ENCODE measurements around the gene ASB6. TPM values are rescaled to one million over a fixed set of nuclear protein-coding genes. Genes with fewer than 3 reads are reported as not detected.

ASB6 gene
- total RNA-seq, 1 donor from 2014 or later = 16.7 TPM

GRCh38 chr9:129640871-129641749 is 841 bp downstream of the ASB6 start:
- Histone ChIP-seq H3K4me3 (peak overlapping the region; percentile 98), H3K4me1 (peaks cover 19% of the 10 kb centered on the region), H3K9me3 (no peaks in the 10 kb centered on the region), H3K27me3 (no peaks in the 10 kb centered on the region), H3K27ac (peak overlapping the region; percentile 85), H3K36me3 (peaks cover 35% of the 10 kb centered on the region)
- intact Hi-C loops (cut with DNase I) = loop anchor here (10.0 kb wide), 1 partner anchor 94 kb away; no protein-coding TSS in a partner anchor
- DNase-seq (no peak), ATAC-seq (no peak)
- no peak for TF ChIP-seq CTCF (IDR thresholded peaks at IDR 0.05)

- no peak for TF ChIP-seq CTCF (IDR thresholded peaks at IDR 0.05)
- intact Hi-C loops (cut with DNase I) = loop anchor here (10.0 kb wide), 1 partner anchor 95 kb away; no protein-coding TSS in a partner anchor
- H3K36me3 ChIP-seq = peaks cover 44% of the 10 kb centered on the region
- no peaks in the 10 kb centered on the region for H3K27me3 ChIP-seq
- no peak overlapping the region for H3K27ac ChIP-seq
- ATAC-seq (no peak), DNase-seq (no peak)
- no peaks in the 10 kb centered on the region for H3K9me3 ChIP-seq
- H3K4me1 ChIP-seq = peaks cover 19% of the 10 kb centered on the region
- H3K4me3 ChIP-seq = peak overlapping the region; percentile 98
Observed at GRCh38 chr9:129640086-129640870, 1.7 kb downstream of the ASB6 start.

GRCh38 chr9:129639756-129640085 is 2.2 kb downstream of the ASB6 start:
- TF ChIP-seq CTCF (IDR thresholded peaks at IDR 0.05) = no peak
- no peak overlapping the region for H3K4me3 ChIP-seq
- H3K27me3 ChIP-seq = no peaks in the 10 kb centered on the region
- H3K9me3 ChIP-seq = no peaks in the 10 kb centered on the region
- H3K4me1 ChIP-seq = peaks cover 19% of the 10 kb centered on the region
- no peak for ATAC-seq
- no peak overlapping the region for H3K27ac ChIP-seq
- H3K36me3 ChIP-seq = peaks cover 49% of the 10 kb centered on the region
- no peak for DNase-seq
- intact Hi-C loops (cut with DNase I) = loop anchor here (10.0 kb wide), 1 partner anchor 95 kb away; no protein-coding TSS in a partner anchor

- Histone ChIP-seq H3K4me3 (no peak overlapping the region), H3K27ac (no peak overlapping the region), H3K4me1 (peaks cover 19% of the 10 kb centered on the region), H3K27me3 (no peaks in the 10 kb centered on the region), H3K9me3 (no peaks in the 10 kb centered on the region), H3K36me3 (peaks cover 55% of the 10 kb centered on the region)
- ATAC-seq = no peak
- no peak for TF ChIP-seq CTCF (IDR thresholded peaks at IDR 0.05)
- intact Hi-C loops (cut with DNase I) = no loop called here
- no peak for DNase-seq
Observed at GRCh38 chr9:129639034-129639630, 2.8 kb downstream of the ASB6 start.

- no peak overlapping the region for H3K4me3 ChIP-seq
- no peak overlapping the region for H3K27ac ChIP-seq
- ATAC-seq = no peak
- DNase-seq = no peak
- H3K27me3 ChIP-seq = no peaks in the 10 kb centered on the region
- H3K4me1 ChIP-seq = peaks cover 19% of the 10 kb centered on the region
- peaks cover 67% of the 10 kb centered on the region for H3K36me3 ChIP-seq
- no peak for TF ChIP-seq CTCF (IDR thresholded peaks at IDR 0.05)
- intact Hi-C loops (cut with DNase I) = no loop called here
- no peaks in the 10 kb centered on the region for H3K9me3 ChIP-seq
Observed at GRCh38 chr9:129637673-129638439, 4.1 kb downstream of the ASB6 start.
